HEK293 (cell line): ENCODE measurements around the gene IRX3.

Experiments
- CTCF ChIA-PET: fragments of 350-600 bp; formaldehyde crosslinking; extraction: SDS; loops from one replicate; lab custom pipeline; 2021; ENCODE audit warnings: antibody characterized with exemption; lab: Yijun Ruan, JAX
- POLR2A ChIA-PET: fragments of 300-600 bp; formaldehyde crosslinking; extraction: SDS; loops from one replicate; lab custom pipeline; 2020; ENCODE audit warnings: antibody characterized with exemption, inconsistent platforms; lab: Yijun Ruan, JAX
- H3K27ac ChIP-seq: fragments of 200-500 bp; sonication (Bioruptor generic); 2 replicates; pipeline ENCODE4 v1.5.1; 2014; ENCODE audit warnings: low read depth, low read length, control low read depth, inconsistent platforms; ENCODE audit errors: extremely low read depth
- H3K36me3 ChIP-seq, 2 experiments: fragments of 200-500 bp in 1 of 2; sonication (Bioruptor generic) in 1 of 2; 1 replicate in 1 of 2; 2 replicates in 1 of 2; pipeline ENCODE4 v1.5.1; 2014 to 2017; ENCODE audit warnings: inconsistent platforms in 2 of 2, low read length in 2 of 2; ENCODE audit not compliant: control insufficient read depth in 2 of 2, insufficient read depth in 1 of 2
- H3K4me1 ChIP-seq: fragments of 200-500 bp; sonication (Bioruptor generic); 2 replicates; pipeline ENCODE4 v1.5.1; 2014; ENCODE audit warnings: mild to moderate bottlenecking, low read length, inconsistent platforms; ENCODE audit not compliant: control insufficient read depth, insufficient read depth
- H3K4me3 ChIP-seq: 2 replicates; pipeline ENCODE4 v1.5.1; 2011; ENCODE audit warnings: low read depth, mild to moderate bottlenecking, control low read depth, low read length, moderate library complexity
- H3K9me3 ChIP-seq: fragments of 200-500 bp; sonication (Bioruptor generic); 2 replicates; pipeline ENCODE4 v1.5.1; 2014; ENCODE audit warnings: low read depth, low read length, inconsistent platforms; ENCODE audit not compliant: control insufficient read depth, insufficient read depth
- BCL11B ChIP-seq: fragments of 450-650 bp; formaldehyde crosslinking; IDR thresholded peaks from 2 replicates; pipeline ENCODE4 v1.5.1; 2016; ENCODE audit warnings: low read depth, missing biosample characterization, missing genetic modification characterization
- GLIS1 ChIP-seq: fragments of 450-650 bp; formaldehyde crosslinking; IDR thresholded peaks from 2 replicates; pipeline ENCODE4 v1.5.1; 2016; ENCODE audit warnings: missing biosample characterization, missing genetic modification characterization
- GLIS2 ChIP-seq: fragments of 450-650 bp; formaldehyde crosslinking; IDR thresholded peaks from 2 replicates; pipeline ENCODE4 v1.5.1; 2016; ENCODE audit warnings: missing biosample characterization, missing genetic modification characterization
- KLF8 ChIP-seq: fragments of 450-650 bp; formaldehyde crosslinking; IDR thresholded peaks from 2 replicates; pipeline ENCODE4 v1.5.1; 2016; ENCODE audit warnings: missing biosample characterization, missing genetic modification characterization
- OVOL3 ChIP-seq: fragments of 450-650 bp; formaldehyde crosslinking; IDR thresholded peaks from 2 replicates; pipeline ENCODE4 v1.5.1; 2016; ENCODE audit warnings: missing biosample characterization, missing genetic modification characterization
- PBX3 ChIP-seq: sonication (generic); formaldehyde crosslinking; IDR thresholded peaks from 2 replicates; pipeline ENCODE4 v1.8.1; 2022; ENCODE audit warnings: mild to moderate bottlenecking, moderate library complexity, missing genetic modification reagents
- RBAK ChIP-seq: fragments of 450-650 bp; formaldehyde crosslinking; IDR thresholded peaks from 2 replicates; pipeline ENCODE4 v1.5.1; 2016; ENCODE audit warnings: missing biosample characterization, missing genetic modification characterization
- SALL2 ChIP-seq: fragments of 450-650 bp; formaldehyde crosslinking; IDR thresholded peaks from 2 replicates; pipeline ENCODE4 v1.5.0; 2017; ENCODE audit warnings: missing biosample characterization, mild to moderate bottlenecking, missing genetic modification characterization, borderline replicate concordance
- TSHZ1 ChIP-seq: fragments of 450-650 bp; formaldehyde crosslinking; IDR thresholded peaks from 2 replicates; pipeline ENCODE4 v1.5.1; 2016; ENCODE audit warnings: missing biosample characterization, missing genetic modification characterization, borderline replicate concordance
- ZNF133 ChIP-seq: fragments of 450-650 bp; formaldehyde crosslinking; IDR thresholded peaks from 2 replicates; pipeline ENCODE4 v1.5.1; 2016; ENCODE audit warnings: missing biosample characterization, missing genetic modification characterization
- ZNF16 ChIP-seq: fragments of 450-650 bp; formaldehyde crosslinking; IDR thresholded peaks from 2 replicates; pipeline ENCODE4 v1.5.1; 2016; ENCODE audit warnings: low read depth, missing biosample characterization, missing genetic modification characterization
- ZNF211 ChIP-seq: fragments of 450-650 bp; formaldehyde crosslinking; IDR thresholded peaks from 2 replicates; pipeline ENCODE4 v1.5.1; 2016; ENCODE audit warnings: low read depth, missing biosample characterization, missing genetic modification characterization
- ZNF24 ChIP-seq: fragments of 450-650 bp; formaldehyde crosslinking; IDR thresholded peaks from 2 replicates; pipeline ENCODE4 v1.5.1; 2016; ENCODE audit warnings: missing biosample characterization, missing genetic modification characterization
- ZNF423 ChIP-seq: fragments of 450-650 bp; formaldehyde crosslinking; IDR thresholded peaks from 2 replicates; pipeline ENCODE4 v1.5.1; 2016; ENCODE audit warnings: missing biosample characterization, missing genetic modification characterization
- ZNF426 ChIP-seq: fragments of 450-650 bp; formaldehyde crosslinking; IDR thresholded peaks from 2 replicates; pipeline ENCODE4 v1.5.1; 2017; ENCODE audit warnings: missing biosample characterization, missing genetic modification characterization, mild to moderate bottlenecking, inconsistent platforms, moderate library complexity
- ZNF513 ChIP-seq: fragments of 450-650 bp; IDR thresholded peaks from 2 replicates; pipeline ENCODE4 v1.5.1; 2018; ENCODE audit warnings: missing biosample characterization, missing genetic modification characterization
- ZNF555 ChIP-seq: fragments of 450-650 bp; formaldehyde crosslinking; conservative IDR thresholded peaks from 2 replicates; pipeline ENCODE4 v1.5.1; 2017; ENCODE audit warnings: missing biosample characterization, mild to moderate bottlenecking, missing genetic modification characterization, inconsistent platforms
- ZNF560 ChIP-seq: fragments of 450-650 bp; formaldehyde crosslinking; IDR thresholded peaks from 2 replicates; pipeline ENCODE4 v1.5.1; 2017; ENCODE audit warnings: missing biosample characterization, missing genetic modification characterization, borderline replicate concordance
- ZNF600 ChIP-seq: fragments of 450-650 bp; formaldehyde crosslinking; IDR thresholded peaks from 2 replicates; pipeline ENCODE4 v1.5.1; 2016; ENCODE audit warnings: missing biosample characterization, missing genetic modification characterization
- ZNF621 ChIP-seq: fragments of 450-650 bp; formaldehyde crosslinking; IDR thresholded peaks from 2 replicates; pipeline ENCODE4 v1.5.1; 2017; ENCODE audit warnings: missing biosample characterization, missing genetic modification characterization
- ZNF623 ChIP-seq: fragments of 450-650 bp; formaldehyde crosslinking; IDR thresholded peaks from 2 replicates; pipeline ENCODE4 v1.5.1; 2016; ENCODE audit warnings: missing biosample characterization, missing genetic modification characterization
- ZSCAN23 ChIP-seq: fragments of 450-650 bp; formaldehyde crosslinking; IDR thresholded peaks from 2 replicates; pipeline ENCODE4 v1.5.1; 2016; ENCODE audit warnings: missing biosample characterization, missing genetic modification characterization
- ZSCAN30 ChIP-seq: fragments of 450-650 bp; IDR thresholded peaks from 2 replicates; pipeline ENCODE4 v1.5.1; 2018; ENCODE audit warnings: missing biosample characterization, mild to moderate bottlenecking, missing genetic modification characterization, moderate library complexity
- ZXDB ChIP-seq: fragments of 450-650 bp; formaldehyde crosslinking; IDR thresholded peaks from 2 replicates; pipeline ENCODE4 v1.5.1; 2016; ENCODE audit warnings: missing biosample characterization, missing genetic modification characterization

Gene IRX3

GRCh38 chr16:54297154-54297553 lies 10.6 kb upstream of the IRX3 start (continued):
- no peak for TF ChIP-seq ZNF513
- no peak for TF ChIP-seq ZSCAN23 (tag by site-specific recombination)
- no peak for TF ChIP-seq ZNF423 (tag by site-specific recombination)
- no peak for TF ChIP-seq ZNF16
- no peak for TF ChIP-seq GLIS1
- TF ChIP-seq ZSCAN30, result no peak
- TF ChIP-seq BCL11B (tag by site-specific recombination), result no peak
- TF ChIP-seq ZNF133 (tag by site-specific recombination), result no peak

GRCh38 chr16:54296543-54296942 lies 10.0 kb upstream of the IRX3 start:
- ChIA-PET CTCF (interaction anchor here (0.6 kb wide), 1 partner anchor 863 kb away, joined by 3 read pairs; the partner anchor contains the start of gene RBL2), POLR2A (interaction anchor here (1.2 kb wide), 1 partner anchor 10 kb away, joined by 3 read pairs; the partner anchor contains the start of gene IRX3)
- H3K4me3 ChIP-seq, result no peak overlapping the region
- no peaks in the 10 kb centered on the region for H3K4me1 ChIP-seq
- no peaks in the 10 kb centered on the region for H3K36me3 ChIP-seq
- H3K9me3 ChIP-seq, result no peaks in the 10 kb centered on the region; the same call in 1 of the 2 replicates
- TF ChIP-seq RBAK (tag by site-specific recombination) (no peak), ZNF623 (tag by site-specific recombination) (peak; percentile 80)
- no peak overlapping the region for H3K27ac ChIP-seq

- Histone ChIP-seq H3K4me1 (0 out of 2 replicates have a peak, but pooled peaks cover 2% of the 10 kb centered on the region), H3K4me3 (no peak overlapping the region), H3K36me3 (no peaks in the 10 kb centered on the region), H3K9me3 (no peaks in the 10 kb centered on the region; the same call in 1 of the 2 replicates), H3K27ac (no peak overlapping the region)
- ChIA-PET CTCF (interaction anchor here (0.6 to 0.7 kb wide), 2 partner anchors 20 to 515 kb away, joined by 3 to 4 read pairs; no protein-coding TSS in a partner anchor), POLR2A (interaction anchor here (0.5 kb wide), 1 partner anchor 11 kb away, joined by 3 read pairs; no protein-coding TSS in a partner anchor)
- no peak for TF ChIP-seq TSHZ1
- no peak for TF ChIP-seq ZXDB (tag by site-specific recombination)
- TF ChIP-seq PBX3 (CRISPR knock-in tag), result no peak
- TF ChIP-seq ZNF560, result no peak
- TF ChIP-seq ZNF600 (tag by site-specific recombination), result no peak
- no peak for TF ChIP-seq ZNF621 (tag by site-specific recombination)
- TF ChIP-seq ZNF211 (tag by site-specific recombination), result no peak
- TF ChIP-seq ZNF555 (tag by site-specific recombination), result no peak
- no peak for TF ChIP-seq ZNF426 (tag by site-specific recombination)
- no peak for TF ChIP-seq GLIS2 (tag by site-specific recombination)
- TF ChIP-seq ZNF24 (tag by site-specific recombination), result no peak
- no peak for TF ChIP-seq KLF8 (tag by site-specific recombination)
- TF ChIP-seq OVOL3, result no peak
- TF ChIP-seq SALL2 (tag by site-specific recombination), result no peak
Measured at GRCh38 chr16:54291656-54292487, 5.3 kb upstream of the IRX3 start.
